DOHH2 (cell line): ENCODE measurements around the gene KCNJ4.

ENCODE experiments used
- CTCF ChIP-seq: fragments of 200-600 bp; sonication (generic); IDR thresholded peaks from one replicate; pipeline ENCODE4 v1.5.1; 2014; ENCODE audit warnings: antibody characterized with exemption, mild to moderate bottlenecking, low read depth, low read length; ENCODE audit not compliant: poor library complexity, severe bottlenecking
- EZH2phosphoT487 ChIP-seq: fragments of 200-600 bp; sonication (generic); IDR thresholded peaks from 2 replicates; pipeline ENCODE4 v1.6.1; 2017; ENCODE audit warnings: borderline replicate concordance, mild to moderate bottlenecking, antibody characterized with exemption, low read length, moderate library complexity, mixed read lengths

GRCh38 chr22:38420734-38421133 lies 34.3 kb downstream of the KCNJ4 start:
- TF ChIP-seq CTCF (no peak), EZH2phosphoT487 (no peak)
